K562 (cell line): ENCODE data around the gene ALDH3B2. TPM values are rescaled to one million over a fixed set of nuclear protein-coding genes. Genes with fewer than 3 reads are reported as not detected.

ENCODE experiments used
- ATF1 ChIP-seq, 2 experiments: fragments of 450-650 bp in 1 of 2; IDR thresholded peaks; 2 replicates each; pipeline ENCODE4 v1.6.1; 2016; ENCODE audit warnings: missing compliant biosample characterization in 1 of 2, missing genetic modification characterization in 1 of 2
- BRD9 ChIP-seq: fragments of 450-650 bp; IDR thresholded peaks from 2 replicates; pipeline ENCODE4 v1.6.1; 2018; ENCODE audit warnings: low read depth; ENCODE audit not compliant: partially characterized antibody
- CEBPG ChIP-seq, 3 experiments: fragments of 200-800 bp in 1 of 3; sonication (Bioruptor generic) in 1 of 3; sonication (generic) in 1 of 3; formaldehyde crosslinking in 1 of 3; IDR thresholded peaks in 2 of 3; conservative IDR thresholded peaks in 1 of 3; 2 replicates each; pipeline versions ENCODE4 v1.6.1 to v1.8.0; 2016 to 2022; ENCODE audit warnings: missing compliant biosample characterization in 2 of 3, missing genetic modification characterization in 2 of 3, mild to moderate bottlenecking in 1 of 3, missing genetic modification reagents in 1 of 3
- ELK3 ChIP-seq: fragments of 450-650 bp; formaldehyde crosslinking; IDR thresholded peaks from 2 replicates; pipeline ENCODE4 v1.4.0; 2020; ENCODE audit warnings: mild to moderate bottlenecking
- IFI16 ChIP-seq: fragments of 250-450 bp; sonication (Bioruptor Pico); IDR thresholded peaks from 2 replicates; pipeline ENCODE4 v2.1.2; 2022; ENCODE audit warnings: mild to moderate bottlenecking, inconsistent platforms
- JUN ChIP-seq, 2 experiments: sonication (generic) in 1 of 2; formaldehyde crosslinking in 1 of 2; IDR thresholded peaks; 2 replicates each; pipeline versions ENCODE4 v1.6.1 to v1.8.0; 2012 to 2022; ENCODE audit warnings: borderline replicate concordance in 2 of 2, mild to moderate bottlenecking in 2 of 2, improper control_type of control experiment in 1 of 2, low read depth in 1 of 2, low read length in 1 of 2, missing genetic modification reagents in 1 of 2
- MCM7 ChIP-seq, 2 experiments: fragments of 450-650 bp; IDR thresholded peaks; 2 replicates each; pipeline ENCODE4 v1.6.1; 2016 to 2018
- MTF1 ChIP-seq: fragments of 250-450 bp; sonication (Bioruptor Pico); IDR thresholded peaks from 2 replicates; pipeline ENCODE4 v1.9.0; 2021; ENCODE audit warnings: moderate library complexity, mild to moderate bottlenecking, inconsistent platforms, borderline replicate concordance
- NFE2 ChIP-seq: IDR thresholded peaks from 2 replicates; pipeline ENCODE4 v1.6.1; 2014; ENCODE audit warnings: antibody characterized with exemption, low read depth
- POLR3G ChIP-seq: IDR thresholded peaks from 2 replicates; pipeline ENCODE4 v1.6.1; 2011; ENCODE audit not compliant: insufficient read length, insufficient replicate concordance; ENCODE audit errors: extremely low read depth
- PURB ChIP-seq: sonication (generic); formaldehyde crosslinking; IDR thresholded peaks from 2 replicates; pipeline ENCODE4 v1.9.0; 2021; ENCODE audit warnings: low read depth, mild to moderate bottlenecking, missing genetic modification reagents
- PYGO2 ChIP-seq: fragments of 450-650 bp; IDR thresholded peaks from 2 replicates; pipeline ENCODE4 v1.6.1; 2016; ENCODE audit warnings: mild to moderate bottlenecking, missing genetic modification characterization, moderate library complexity, missing compliant biosample characterization
- RNF2 ChIP-seq: sonication (generic); IDR thresholded peaks from 2 replicates; pipeline ENCODE4 v1.6.1; 2016
- SMARCB1 ChIP-seq: IDR thresholded peaks from 2 replicates; pipeline ENCODE4 v1.6.1; 2011; ENCODE audit warnings: improper control_type of control experiment, low read depth; ENCODE audit not compliant: insufficient read length
- SMARCE1 ChIP-seq: fragments of 450-650 bp; IDR thresholded peaks from 2 replicates; pipeline ENCODE4 v1.7.1; 2016; ENCODE audit warnings: mild to moderate bottlenecking
- SRSF9 ChIP-seq: fragments of 200-400 bp; formaldehyde crosslinking; IDR thresholded peaks from 2 replicates; pipeline ENCODE4 v1.6.1; 2017; ENCODE audit warnings: low read depth, low read length, borderline replicate concordance
- TAF1 ChIP-seq: IDR thresholded peaks from 2 replicates; pipeline ENCODE4 v1.6.1; 2011; ENCODE audit warnings: mild to moderate bottlenecking, low read length, moderate library complexity; ENCODE audit not compliant: insufficient read depth, control insufficient read depth, severe bottlenecking; ENCODE audit errors: extremely low read depth
- TFE3 ChIP-seq: fragments of 450-650 bp; formaldehyde crosslinking; IDR thresholded peaks from 2 replicates; pipeline ENCODE4 v1.4.0; 2020; ENCODE audit warnings: mild to moderate bottlenecking, mixed read lengths
- TSC22D4 ChIP-seq: fragments of 450-650 bp; IDR thresholded peaks from 2 replicates; pipeline ENCODE4 v1.6.1; 2016; ENCODE audit warnings: missing genetic modification characterization, missing biosample characterization, control low read depth
- ZBTB43 ChIP-seq: sonication (generic); formaldehyde crosslinking; IDR thresholded peaks from 2 replicates; pipeline ENCODE4 v1.8.0; 2023; ENCODE audit warnings: mild to moderate bottlenecking, missing genetic modification reagents
- ZFP36 ChIP-seq: fragments of 150-350 bp; IDR thresholded peaks from 2 replicates; pipeline ENCODE4 v1.6.1; 2018; ENCODE audit warnings: low read length, low read depth; ENCODE audit not compliant: partially characterized antibody
- ZHX1 ChIP-seq: fragments of 150-350 bp; conservative IDR thresholded peaks from 2 replicates; pipeline ENCODE4 v1.6.1; 2014; ENCODE audit warnings: low read length
- ZNF217 ChIP-seq: sonication (generic); formaldehyde crosslinking; IDR thresholded peaks from 2 replicates; pipeline ENCODE4 v1.8.0; 2022; ENCODE audit warnings: mild to moderate bottlenecking, missing genetic modification reagents
- polyA plus RNA-seq, 8 experiments: library from polyadenylated mRNA; depleted of rRNA in 4 of 8; stranded (reverse) in 5 of 8; unstranded in 3 of 8; fragments of >200 nt; fragmentation: Nextera tagmentation in 2 of 8; fragmentation: Illumina TruSeq in 1 of 8; extraction: Ambion mirVana in 2 of 8; extraction: Trizol in 1 of 8; gene quantifications; 2 replicates each; pipeline versions ENCODE4 v1.2.1 to v1.2.3, GENCODE V29; 2011 to 2014; ENCODE audit warnings: inconsistent platforms in 1 of 8, missing spikeins in 1 of 8
- total RNA-seq, 7 experiments: library from RNA; depleted of rRNA in 6 of 7; stranded (reverse); fragments of >200 nt in 6 of 7; fragmentation: Illumina TruSeq in 2 of 7; extraction: Trizol in 2 of 7; gene quantifications; 2 replicates each; pipeline versions ENCODE4 v1.2.1 to v1.2.3, GENCODE V29; 2011 to 2021; ENCODE audit warnings: low replicate concordance in 1 of 7

Gene ALDH3B2
- total and polyA plus RNA-seq, 9 of the 15 experiments (the other 6 are each of a cell fraction or from before 2014, with no cell fraction given), result not detected

- TF ChIP-seq ELK3 (CRISPR knock-in tag), result no peak
- no peak for TF ChIP-seq POLR3G
- TF ChIP-seq ZNF217 (CRISPR knock-in tag), result no peak
- no peak for TF ChIP-seq IFI16 (CRISPR knock-in tag)
- TF ChIP-seq ZBTB43 (CRISPR knock-in tag), result no peak
- 0 out of 2 replicates have a peak, but pooled peaks have one; percentile 27 for TF ChIP-seq MTF1 (CRISPR knock-in tag)
- TF ChIP-seq TAF1, result no peak
- no peak for TF ChIP-seq CEBPG (CRISPR knock-in tag; IDR thresholded peaks at IDR 0.05)
- TF ChIP-seq CEBPG (tag; conservative IDR thresholded peaks at IDR 0.05 in 1 of 2, IDR thresholded peaks at IDR 0.05 in 1 of 2), result no peak
- no peak for TF ChIP-seq NFE2
- no peak for TF ChIP-seq JUN (IDR thresholded peaks at IDR 0.05; ENCODE audit: borderline replicate concordance, low read depth, low read length)
- TF ChIP-seq JUN (CRISPR knock-in tag; IDR thresholded peaks at IDR 0.05; ENCODE audit: borderline replicate concordance), result 0 out of 2 replicates have a peak, but pooled peaks have one; percentile 20
- TF ChIP-seq MCM7 (IDR thresholded peaks at IDR 0.05), result no peak
- TF ChIP-seq ZHX1, result no peak
- no peak for TF ChIP-seq TFE3
- no peak for TF ChIP-seq SMARCE1
- no peak for TF ChIP-seq RNF2
- no peak for TF ChIP-seq PURB (CRISPR knock-in tag)
- TF ChIP-seq ATF1 (CRISPR knock-in tag; IDR thresholded peaks at IDR 0.05), result no peak
- TF ChIP-seq ATF1 (tag; IDR thresholded peaks at IDR 0.05), result peak; percentile 41
- no peak for TF ChIP-seq TSC22D4 (tag)
- peak; percentile 71 for TF ChIP-seq BRD9
- no peak for TF ChIP-seq SRSF9
- peak; percentile 86 for TF ChIP-seq ZFP36
- no peak for TF ChIP-seq PYGO2 (tag)
- no peak for TF ChIP-seq SMARCB1
Observed at GRCh38 chr11:67630943-67631331, 43.5 kb downstream of the ALDH3B2 start (continued).
